Esophagus squamous epithelium (tissue), 4 donors: ENCODE results near the gene ACIN1.

Experiments used
- CTCF ChIP-seq, 6 experiments: fragments of 450-650 bp in 4 of 6; fragments of 200-600 bp in 2 of 6; sonication (generic) in 2 of 6; IDR thresholded peaks; one replicate each; pipeline ENCODE4 v1.5.1; 2016 to 2019; ENCODE audit warnings: antibody characterized with exemption in 6 of 6, mild to moderate bottlenecking in 4 of 6, moderate library complexity in 4 of 6
- POLR2A ChIP-seq, 4 donors: fragments of 450-650 bp; IDR thresholded peaks; one replicate each; pipeline ENCODE4 v1.6.1; 2017; ENCODE audit warnings: antibody characterized with exemption in 4 of 4, mild to moderate bottlenecking in 4 of 4, moderate library complexity in 3 of 4

GRCh38 chr14:23023795-23024152, 71.2 kb downstream of the ACIN1 start:
- TF ChIP-seq CTCF (IDR thresholded peaks at IDR 0.05) (no peak), POLR2A (IDR thresholded peaks at IDR 0.05) (no peak)
